IMR-90 (cell line): Measurements from ENCODE around the gene ASS1. TPM values are rescaled to one million over a fixed set of nuclear protein-coding genes. Genes with fewer than 3 reads are reported as not detected.

Experiments
- ATAC-seq: fragments of 200-7000 bp; cut with Tn5 transposase; 2 replicates; pipeline ENCODE4 v1.9.1; 2020; ENCODE audit warnings: low read depth, mild to moderate bottlenecking, moderate library complexity
- BruUV-seq: library from RNA; stranded (reverse); fragments of 400-500 nt; replicated peaks from 2 replicates; lab custom pipeline; 2021; lab: Mats Ljungman, UMichigan
- CTCF ChIA-PET: fragments of 300-600 bp; formaldehyde crosslinking; extraction: SDS; loops from one replicate; lab custom pipeline; 2021; ENCODE audit warnings: antibody characterized with exemption; lab: Yijun Ruan, JAX
- POLR2A ChIA-PET: fragments of 300-600 bp; sonication (Branson Sonifier 250); formaldehyde crosslinking; loops from one replicate; lab custom pipeline; 2022; ENCODE audit warnings: antibody characterized with exemption; ENCODE audit not compliant: unreplicated experiment; lab: Charles Lee
- DNase-seq: peaks from one replicate; pipeline ENCODE4 v3.0.0; 2013
- H2AFZ ChIP-seq: replicated peaks from 2 replicates; pipeline ENCODE3; 2013; ENCODE audit warnings: low read length, mild to moderate bottlenecking; ENCODE audit not compliant: poor library complexity
- H2AK5ac ChIP-seq: 2 replicates; pipeline ENCODE4 v1.6.1; 2013; ENCODE audit warnings: low read depth, low read length, inconsistent platforms
- H2AK9ac ChIP-seq: replicated peaks from 2 replicates; pipeline ENCODE3; 2013; ENCODE audit warnings: mild to moderate bottlenecking, low read depth, low read length, moderate library complexity; ENCODE audit not compliant: poor library complexity
- H2BK120ac ChIP-seq: 2 replicates; pipeline ENCODE4 v1.6.1; 2013; ENCODE audit warnings: low read depth, low read length, inconsistent platforms
- H2BK15ac ChIP-seq: 3 replicates; pipeline ENCODE4 v1.6.1; 2013; ENCODE audit warnings: low read depth, low read length, inconsistent platforms
- H2BK20ac ChIP-seq: 2 replicates; pipeline ENCODE4 v1.6.1; 2013; ENCODE audit warnings: low read depth, mild to moderate bottlenecking, inconsistent platforms, low read length, moderate library complexity
- H2BK5ac ChIP-seq: 2 replicates; pipeline ENCODE4 v1.6.1; 2013; ENCODE audit warnings: mild to moderate bottlenecking, low read depth, low read length, inconsistent platforms; ENCODE audit not compliant: poor library complexity, severe bottlenecking
- H3K14ac ChIP-seq: replicated peaks from 2 replicates; pipeline ENCODE4 v1.6.1; 2013; ENCODE audit warnings: low read depth, low read length, inconsistent platforms
- H3K18ac ChIP-seq: 2 replicates; pipeline ENCODE4 v1.6.1; 2013; ENCODE audit warnings: low read depth, low read length, control low read depth
- H3K23ac ChIP-seq: 2 replicates; pipeline ENCODE4 v1.6.1; 2013; ENCODE audit warnings: low read depth, low read length, inconsistent platforms
- H3K27ac ChIP-seq: 2 replicates; pipeline ENCODE4 v1.5.1; 2013; ENCODE audit warnings: mild to moderate bottlenecking, control low read depth, low read length; ENCODE audit not compliant: insufficient read depth
- H3K27me3 ChIP-seq: 2 replicates; pipeline ENCODE4 v1.6.1; 2013; ENCODE audit warnings: low read length; ENCODE audit not compliant: control insufficient read depth, insufficient read depth
- H3K36me3 ChIP-seq: 2 replicates; pipeline ENCODE4 v1.6.1; 2013; ENCODE audit warnings: low read length, mixed read lengths; ENCODE audit not compliant: control insufficient read depth, insufficient read depth
- H3K4ac ChIP-seq: 2 replicates; pipeline ENCODE4 v1.6.1; 2013; ENCODE audit warnings: low read depth, low read length, inconsistent platforms
- H3K4me1 ChIP-seq: 2 replicates; pipeline ENCODE4 v1.6.1; 2013; ENCODE audit warnings: low read length, mixed read lengths; ENCODE audit not compliant: control insufficient read depth, insufficient read depth
- H3K4me2 ChIP-seq: 2 replicates; pipeline ENCODE4 v1.6.1; 2013; ENCODE audit warnings: low read depth, mild to moderate bottlenecking, control low read depth, low read length, moderate library complexity
- H3K4me3 ChIP-seq: 2 replicates; pipeline ENCODE4 v1.5.1; 2013; ENCODE audit warnings: low read depth, mild to moderate bottlenecking, control low read depth, low read length, moderate library complexity; ENCODE audit not compliant: insufficient read depth
- H3K56ac ChIP-seq: 2 replicates; pipeline ENCODE4 v1.6.1; 2013; ENCODE audit warnings: low read length, inconsistent platforms; ENCODE audit not compliant: insufficient read depth; ENCODE audit errors: extremely low read depth
- H3K79me1 ChIP-seq, 2 experiments: 2 replicates each; pipeline ENCODE4 v1.6.1; 2013; ENCODE audit warnings: low read length in 2 of 2, inconsistent platforms in 1 of 2, low read depth in 1 of 2
- H3K9ac ChIP-seq: 2 replicates; pipeline ENCODE4 v1.6.1; 2013; ENCODE audit warnings: low read depth, low read length, control low read depth
- H3K9me1 ChIP-seq: 2 replicates; pipeline ENCODE4 v1.6.1; 2013; ENCODE audit warnings: low read length, inconsistent platforms; ENCODE audit not compliant: insufficient read depth
- H3K9me3 ChIP-seq: 2 replicates; pipeline ENCODE4 v1.6.1; 2013; ENCODE audit warnings: low read length; ENCODE audit not compliant: control insufficient read depth, insufficient read depth
- H4K20me1 ChIP-seq: 2 replicates; pipeline ENCODE4 v1.6.1; 2013; ENCODE audit warnings: low read length, inconsistent platforms; ENCODE audit not compliant: insufficient read depth
- H4K5ac ChIP-seq: 2 replicates; pipeline ENCODE4 v1.6.1; 2013; ENCODE audit warnings: mild to moderate bottlenecking, low read depth, low read length, control low read depth
- H4K8ac ChIP-seq, 2 experiments: 2 replicates each; pipeline ENCODE4 v1.6.1; 2013; ENCODE audit warnings: low read depth in 2 of 2, low read length in 2 of 2, control low read depth in 1 of 2, inconsistent platforms in 1 of 2
- H4K91ac ChIP-seq: 2 replicates; pipeline ENCODE4 v1.6.1; 2013; ENCODE audit warnings: low read depth, low read length, inconsistent platforms; ENCODE audit not compliant: insufficient read depth
- BHLHE40 ChIP-seq: fragments of 150-350 bp; IDR thresholded peaks from 2 replicates; pipeline ENCODE4 v1.6.1; 2016; ENCODE audit warnings: mild to moderate bottlenecking, low read depth, low read length
- CEBPB ChIP-seq: IDR thresholded peaks from 2 replicates; pipeline ENCODE4 v1.6.1; 2012; ENCODE audit warnings: low read depth, low read length, improper control_type of control experiment
- MXI1 ChIP-seq: IDR thresholded peaks from 2 replicates; pipeline ENCODE4 v1.6.1; 2012; ENCODE audit warnings: low read depth, mild to moderate bottlenecking, low read length, moderate library complexity, borderline replicate concordance
- NFE2L2 ChIP-seq: fragments of 150-350 bp; IDR thresholded peaks from 2 replicates; pipeline ENCODE4 v1.6.1; 2016; ENCODE audit warnings: low read depth, mild to moderate bottlenecking, low read length
- POLR2A ChIP-seq: IDR thresholded peaks from 2 replicates; pipeline ENCODE4 v1.6.1; 2012; ENCODE audit warnings: mild to moderate bottlenecking, low read depth, low read length
- RAD21 ChIP-seq: IDR thresholded peaks from 2 replicates; pipeline ENCODE4 v1.6.1; 2012; ENCODE audit warnings: low read length, improper control_type of control experiment
- RCOR1 ChIP-seq: IDR thresholded peaks from 2 replicates; pipeline ENCODE4 v1.6.1; 2012; ENCODE audit warnings: mild to moderate bottlenecking, low read length, improper control_type of control experiment; ENCODE audit not compliant: insufficient replicate concordance
- SMC3 ChIP-seq: fragments of 150-350 bp; IDR thresholded peaks from 2 replicates; pipeline ENCODE4 v1.6.1; 2016; ENCODE audit warnings: low read depth, mild to moderate bottlenecking, antibody characterized with exemption, low read length, moderate library complexity
- WGBS, 2 experiments: methylation state at CpG; one replicate each; pipeline versions ENCODE4 v1.1.5 to v1.1.7; 2013; ENCODE audit warnings: missing lambda C conversion rate in 2 of 2; ENCODE audit not compliant: insufficient read length in 1 of 2; ENCODE audit errors: extremely low coverage in 2 of 2; 5-methylcytosine and 5-hydroxymethylcytosine counted together
- dilution Hi-C: fragments of 300-500 bp; cut with HindIII; formaldehyde crosslinking; loops from one replicate; pipeline ENCODE4 v1.14.3; 2018; ENCODE audit warnings: low sequenced_read_pairs; ENCODE audit not compliant: unreplicated experiment
- in situ Hi-C: fragments of 300-500 bp; cut with MboI; formaldehyde crosslinking; loops from 3 replicates; pipeline ENCODE4 v1.14.3; 2019; ENCODE audit warnings: low sequenced_read_pairs, inconsistent platforms, mixed read lengths
- intact Hi-C: fragments of 100-400 bp; cut with micrococcal nuclease; formaldehyde crosslinking; loops from 2 replicates; pipeline ENCODE4 v1.10.0; 2022
- polyA plus RNA-seq, 3 experiments: library from polyadenylated mRNA; depleted of rRNA; stranded (reverse); fragments of >200 nt; gene quantifications; 2 replicates each; pipeline ENCODE4 v1.2.3, GENCODE V29; 2012; ENCODE audit warnings: low replicate concordance in 1 of 3
- total RNA-seq: library from RNA; depleted of rRNA; stranded (reverse); fragments of >200 nt; gene quantifications from 2 replicates; pipeline ENCODE4 v1.2.3, GENCODE V29; 2012
- TF ChIP-seq, protein P1 (sequence below): conservative IDR thresholded peaks from 2 replicates; pipeline ENCODE4 v1.5.1; 2012; ENCODE audit warnings: mild to moderate bottlenecking, low read depth, low read length, improper control_type of control experiment

ASS1 gene
- total and polyA plus RNA-seq, 2 of the 4 experiments (the other 2 are of a cell fraction): 39.6 to 41.9 TPM

DNA sequence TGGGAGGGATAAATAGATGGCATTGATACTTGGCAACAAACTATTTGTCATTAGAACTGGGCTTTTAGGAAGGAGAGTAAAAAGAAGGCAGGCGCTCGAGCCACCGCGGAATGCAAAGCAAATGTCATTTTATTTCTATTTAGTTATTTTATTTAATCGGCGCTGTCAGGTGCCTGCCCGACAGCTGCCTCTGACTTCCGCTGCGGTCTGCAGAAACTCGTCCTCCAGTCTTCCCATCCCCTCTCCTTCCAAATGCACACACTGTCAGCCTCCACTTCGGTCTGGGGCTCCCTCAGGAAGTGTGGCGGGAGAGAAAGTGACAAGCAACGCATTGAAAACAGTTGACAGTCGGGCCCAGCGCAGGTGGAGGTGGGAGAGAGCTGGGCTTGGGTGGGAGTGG lies 29.3 kb downstream of the ASS1 start:
- in situ Hi-C loops (no loop called here), intact Hi-C loops (no loop called here), dilution Hi-C loops (no loop called here)
- Histone ChIP-seq H2AK5ac (no peak overlapping the region), H3K9ac (no peak overlapping the region), H3K27ac (no peak overlapping the region), H4K91ac (no peak overlapping the region), H2BK15ac (no peak overlapping the region), H2AK9ac (no peak overlapping the region), H3K36me3 (no peaks in the 10 kb centered on the region), H3K56ac (no peak overlapping the region), H3K79me1 (no peaks in the 10 kb centered on the region), H2BK5ac (no peak overlapping the region), H4K20me1 (no peaks in the 10 kb centered on the region), H4K8ac (no peak overlapping the region), H3K4ac (no peak overlapping the region), H3K23ac (no peak overlapping the region), H3K4me1 (no peaks in the 10 kb centered on the region), H3K27me3 (peaks cover 18% of the 10 kb centered on the region), H3K14ac (no peak overlapping the region), H2AFZ (no peak overlapping the region), H3K18ac (no peak overlapping the region), H4K5ac (no peak overlapping the region), H3K9me1 (no peaks in the 10 kb centered on the region), H2BK120ac (no peak overlapping the region), H2BK20ac (no peak overlapping the region), H3K4me2 (no peak overlapping the region), H3K9me3 (no peaks in the 10 kb centered on the region), H3K4me3 (no peak overlapping the region)
- no TSS peak for BruUV-seq
- ChIA-PET POLR2A (no interaction called here), CTCF (interaction anchor here (1.1 kb wide), 1 partner anchor 210 kb away, joined by 3 read pairs; no protein-coding TSS in a partner anchor)
- DNase-seq (no peak), ATAC-seq (no peak)
- 49% methylated on average over 4 of the region's 15 CpGs; no CpG with 5 or more reads in 1 of the 2 experiments for WGBS, 2 experiments
- TF ChIP-seq, protein P1, sequence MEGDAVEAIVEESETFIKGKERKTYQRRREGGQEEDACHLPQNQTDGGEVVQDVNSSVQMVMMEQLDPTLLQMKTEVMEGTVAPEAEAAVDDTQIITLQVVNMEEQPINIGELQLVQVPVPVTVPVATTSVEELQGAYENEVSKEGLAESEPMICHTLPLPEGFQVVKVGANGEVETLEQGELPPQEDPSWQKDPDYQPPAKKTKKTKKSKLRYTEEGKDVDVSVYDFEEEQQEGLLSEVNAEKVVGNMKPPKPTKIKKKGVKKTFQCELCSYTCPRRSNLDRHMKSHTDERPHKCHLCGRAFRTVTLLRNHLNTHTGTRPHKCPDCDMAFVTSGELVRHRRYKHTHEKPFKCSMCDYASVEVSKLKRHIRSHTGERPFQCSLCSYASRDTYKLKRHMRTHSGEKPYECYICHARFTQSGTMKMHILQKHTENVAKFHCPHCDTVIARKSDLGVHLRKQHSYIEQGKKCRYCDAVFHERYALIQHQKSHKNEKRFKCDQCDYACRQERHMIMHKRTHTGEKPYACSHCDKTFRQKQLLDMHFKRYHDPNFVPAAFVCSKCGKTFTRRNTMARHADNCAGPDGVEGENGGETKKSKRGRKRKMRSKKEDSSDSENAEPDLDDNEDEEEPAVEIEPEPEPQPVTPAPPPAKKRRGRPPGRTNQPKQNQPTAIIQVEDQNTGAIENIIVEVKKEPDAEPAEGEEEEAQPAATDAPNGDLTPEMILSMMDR: no peak
- no peak for TF ChIP-seq BHLHE40
- TF ChIP-seq RCOR1: no peak
- TF ChIP-seq SMC3: no peak
- TF ChIP-seq RAD21: no peak
- no peak for TF ChIP-seq POLR2A
- TF ChIP-seq NFE2L2: no peak
- TF ChIP-seq CEBPB: no peak
- TF ChIP-seq MXI1: no peak
